Suprapubic skin (tissue), 3 donors: ENCODE data around the gene SIRPD.

Experiments
- CTCF ChIP-seq, 2 donors: fragments of 200-600 bp in 1 of 2; fragments of 450-650 bp in 1 of 2; sonication (generic) in 1 of 2; IDR thresholded peaks; one replicate each; pipeline ENCODE4 v1.5.1; 2016 to 2019; ENCODE audit warnings: antibody characterized with exemption in 2 of 2, mild to moderate bottlenecking in 1 of 2, moderate library complexity in 1 of 2
- EP300 ChIP-seq: sonication (generic); formaldehyde crosslinking; IDR thresholded peaks from one replicate; pipeline ENCODE4 v1.6.1; 2017; ENCODE audit warnings: antibody characterized with exemption
- POLR2A ChIP-seq, 2 donors: fragments of 450-650 bp; IDR thresholded peaks; one replicate each; pipeline ENCODE4 v1.6.1; 2017; ENCODE audit warnings: antibody characterized with exemption in 2 of 2, mild to moderate bottlenecking in 2 of 2, moderate library complexity in 2 of 2

GRCh38 chr20:1527923-1528322 is 29.6 kb downstream of the SIRPD start:
- TF ChIP-seq EP300 (no peak), CTCF (IDR thresholded peaks at IDR 0.05) (no peak), POLR2A (IDR thresholded peaks at IDR 0.05) (no peak)
